GM12878 (cell line): ENCODE measurements around the gene PEMT. TPM values are rescaled to one million over a fixed set of nuclear protein-coding genes. Genes with fewer than 3 reads are reported as not detected.

Experiments used
- ATAC-seq: fragments of 200-7000 bp; cut with Tn5 transposase; 3 replicates; pipeline ENCODE4 v1.9.1; 2020; ENCODE audit warnings: mild to moderate bottlenecking, moderate library complexity
- BruUV-seq: library from RNA; stranded (reverse); fragments of 400-500 nt; replicated peaks from 2 replicates; lab custom pipeline; 2021; lab: Mats Ljungman, UMichigan
- CTCF ChIA-PET: fragments of 300-600 bp; sonication (Branson Sonifier 250); formaldehyde crosslinking; extraction: SDS; loops from one replicate; lab custom pipeline; 2021; ENCODE audit warnings: inconsistent platforms; lab: Yijun Ruan, JAX
- POLR2A ChIA-PET: fragments of 350-600 bp; formaldehyde crosslinking; extraction: SDS; loops from one replicate; lab custom pipeline; 2021; ENCODE audit warnings: inconsistent platforms; lab: Charles Lee
- RAD21 ChIA-PET: fragments of 300-600 bp; sonication (Branson Sonifier 250); formaldehyde crosslinking; loops from one replicate; lab custom pipeline; 2023; ENCODE audit warnings: antibody characterized with exemption; ENCODE audit not compliant: unreplicated experiment; lab: Charles Lee
- SMC1A ChIA-PET: fragments of 300-600 bp; sonication (Branson Sonifier 250); formaldehyde crosslinking; loops from one replicate; lab custom pipeline; 2023; ENCODE audit not compliant: unreplicated experiment, uncharacterized antibody; lab: Charles Lee
- DNase-seq: peaks from one replicate; pipeline ENCODE4 v3.0.0-alpha.2; 2011; ENCODE audit warnings: low read depth, low spot score
- FAIRE-seq: peaks from 3 replicates; lab custom pipeline; 2011; peaks lifted over from hg19 to GRCh38; lab: Jason Lieb, UNC
- H2AFZ ChIP-seq: 2 replicates; pipeline ENCODE4 v1.6.0; 2011; ENCODE audit warnings: low read depth, low read length, control low read depth; ENCODE audit not compliant: control insufficient read depth
- H3K27ac ChIP-seq: 2 replicates; pipeline ENCODE4 v1.5.1; 2011; ENCODE audit warnings: control low read depth; ENCODE audit not compliant: control insufficient read depth, insufficient read depth
- H3K27me3 ChIP-seq, 2 experiments: replicated peaks in 1 of 2; 2 replicates each; pipeline versions ENCODE4 v1.6.0 to v1.6.1; 2011; ENCODE audit warnings: low read length in 1 of 2; ENCODE audit not compliant: control insufficient read depth in 2 of 2, insufficient read depth in 2 of 2
- H3K36me3 ChIP-seq, 2 experiments: 2 replicates each; pipeline ENCODE4 v1.5.1; 2011; ENCODE audit warnings: low read length in 1 of 2; ENCODE audit not compliant: control insufficient read depth in 2 of 2, insufficient read depth in 2 of 2
- H3K4me1 ChIP-seq: 2 replicates; pipeline ENCODE4 v1.6.1; 2011; ENCODE audit warnings: mild to moderate bottlenecking, low read length, moderate library complexity, mixed read lengths; ENCODE audit not compliant: control insufficient read depth, insufficient read depth
- H3K4me2 ChIP-seq: 2 replicates; pipeline ENCODE4 v1.6.0; 2011; ENCODE audit warnings: control low read depth; ENCODE audit not compliant: control insufficient read depth, insufficient read depth
- H3K4me3 ChIP-seq: fragments of 200-600 bp; sonication (generic); 2 replicates; pipeline ENCODE4 v1.5.1; 2016
- H3K79me2 ChIP-seq: 2 replicates; pipeline ENCODE4 v1.6.0; 2011; ENCODE audit warnings: low read length; ENCODE audit not compliant: control insufficient read depth, insufficient read depth
- H3K9ac ChIP-seq: 2 replicates; pipeline ENCODE4 v1.8.0; 2011; ENCODE audit warnings: low read length, control low read depth, mixed read lengths; ENCODE audit not compliant: control insufficient read depth, insufficient read depth
- H3K9me3 ChIP-seq: replicated peaks from 3 replicates; pipeline ENCODE4 v1.5.1; 2011; ENCODE audit warnings: mild to moderate bottlenecking, low read length; ENCODE audit not compliant: control insufficient read depth, insufficient read depth
- H4K20me1 ChIP-seq: 2 replicates; pipeline ENCODE4 v1.6.0; 2011; ENCODE audit not compliant: control insufficient read depth, insufficient read depth
- BCLAF1 ChIP-seq: fragments of 450-650 bp; IDR thresholded peaks from 2 replicates; pipeline ENCODE4 v1.6.1; 2017; ENCODE audit warnings: antibody characterized with exemption, mild to moderate bottlenecking, moderate library complexity
- CHD1 ChIP-seq: IDR thresholded peaks from 2 replicates; pipeline ENCODE4 v1.6.1; 2012; ENCODE audit warnings: low read depth, low read length, improper control_type of control experiment
- CTCF ChIP-seq, 3 experiments: IDR thresholded peaks in 2 of 3; conservative IDR thresholded peaks in 1 of 3; 2 replicates each; pipeline ENCODE4 v1.5.1; 2011; ENCODE audit warnings: low read depth in 3 of 3, low read length in 3 of 3, mild to moderate bottlenecking in 3 of 3, control low read depth in 2 of 3, moderate library complexity in 2 of 3, inconsistent platforms in 1 of 3, mixed read lengths in 1 of 3; ENCODE audit not compliant: control insufficient read depth in 2 of 3, insufficient read depth in 1 of 3; ENCODE audit errors: extremely low read depth in 1 of 3
- EZH2 ChIP-seq: IDR thresholded peaks from 2 replicates; pipeline ENCODE4 v1.6.1; 2012; ENCODE audit warnings: low read depth, mild to moderate bottlenecking, control low read depth, inconsistent platforms, low read length, borderline replicate concordance; ENCODE audit not compliant: control insufficient read depth
- FOXM1 ChIP-seq: IDR thresholded peaks from 2 replicates; pipeline ENCODE4 v1.6.1; 2012; ENCODE audit warnings: low read depth, mild to moderate bottlenecking, inconsistent platforms, low read length, moderate library complexity
- MTA2 ChIP-seq: fragments of 450-650 bp; IDR thresholded peaks from 2 replicates; pipeline ENCODE4 v1.6.1; 2016; ENCODE audit warnings: low read depth, mild to moderate bottlenecking, moderate library complexity
- SUZ12 ChIP-seq: fragments of 200-600 bp; sonication (generic); IDR thresholded peaks from one replicate; pipeline ENCODE4 v1.6.1; 2018; ENCODE audit warnings: antibody characterized with exemption, mild to moderate bottlenecking; ENCODE audit not compliant: unreplicated experiment
- TBL1XR1 ChIP-seq: IDR thresholded peaks from 2 replicates; pipeline ENCODE4 v1.6.1; 2012; ENCODE audit warnings: low read depth, low read length, improper control_type of control experiment
- WGBS: methylation state at CpG from one replicate; pipeline ENCODE4 v1.1.6; 2016; ENCODE audit warnings: low lambda C conversion rate; ENCODE audit not compliant: insufficient replicate concordance, insufficient coverage; ENCODE audit errors: missing lambda C conversion rate; 5-methylcytosine and 5-hydroxymethylcytosine counted together
- in situ Hi-C: fragments of 300-500 bp; cut with MboI; formaldehyde crosslinking; loops from 9 replicates; pipeline ENCODE4 v1.14.3; 2018; ENCODE audit warnings: mixed read lengths
- intact Hi-C: fragments of 100-400 bp; cut with micrococcal nuclease; formaldehyde crosslinking; loops from one replicate; pipeline ENCODE4 v1.14.2; 2022; ENCODE audit not compliant: unreplicated experiment
- polyA plus RNA-seq, 11 experiments: library from polyadenylated mRNA; depleted of rRNA in 4 of 11; unstranded in 6 of 11; stranded (reverse) in 5 of 11; fragments of >200 nt; fragmentation: Nextera tagmentation in 4 of 11; fragmentation: Illumina TruSeq in 1 of 11; extraction: Ambion mirVana in 4 of 11; extraction: Trizol in 1 of 11; gene quantifications; 1 replicate in 1 of 11; 2 replicates in 10 of 11; pipeline versions ENCODE4 v1.2.1 to v1.2.3, GENCODE V29; 2011 to 2016; ENCODE audit warnings: inconsistent platforms in 2 of 11, missing spikeins in 2 of 11, low read depth in 1 of 11
- total RNA-seq, 4 experiments: library from RNA; depleted of rRNA in 3 of 4; stranded (reverse); fragments of >200 nt in 3 of 4; fragmentation: Illumina TruSeq in 1 of 4; extraction: Trizol in 1 of 4; gene quantifications; 2 replicates each; pipeline versions ENCODE4 v1.2.1 to v1.2.3, GENCODE V29; 2013 to 2021

PEMT gene
- total and polyA plus RNA-seq, 10 of the 15 experiments (the other 5 are each of a cell fraction or from before 2014, with no cell fraction given): 2.8 to 44.7 (median 25.4) TPM

- no peak for TF ChIP-seq SUZ12
- no peak for TF ChIP-seq CHD1
- no peak for TF ChIP-seq MTA2
- no peak for TF ChIP-seq BCLAF1
- TF ChIP-seq FOXM1: no peak
- TF ChIP-seq EZH2: no peak
- no peak for TF ChIP-seq TBL1XR1
- no peak for TF ChIP-seq CTCF (IDR thresholded peaks at IDR 0.05 in 2 of 3, conservative IDR thresholded peaks at IDR 0.05 in 1 of 3; ENCODE audit: control insufficient read depth in 2 of 3, extremely low read depth in 1 of 3, insufficient read depth in 1 of 3, low read depth in 3 of 3, low read length in 3 of 3)
- TF ChIP-seq, all 136 proteins: peak for 0
- DNase-seq (no peak), ATAC-seq (no peak), FAIRE-seq (no peak)
- POLR2A ChIA-PET: no interaction called here
- RAD21 ChIA-PET: no interaction called here
- no peaks in the 10 kb centered on the region for H4K20me1 ChIP-seq
- H3K4me3 ChIP-seq: no peak overlapping the region
- no peaks in the 10 kb centered on the region for H3K27me3 ChIP-seq
- no peak overlapping the region for H2AFZ ChIP-seq
- intact Hi-C loops: no loop called here
- BruUV-seq: no TSS peak
- 92% methylated on average over 15 of the region's 15 CpGs for WGBS
- H3K9me3 ChIP-seq: no peaks in the 10 kb centered on the region
- no peak overlapping the region for H3K4me2 ChIP-seq
- SMC1A ChIA-PET: no interaction called here
- CTCF ChIA-PET: no interaction called here
- in situ Hi-C loops: no loop called here
- H3K9ac ChIP-seq: no peak overlapping the region
- H3K4me1 ChIP-seq: no peaks in the 10 kb centered on the region
- H3K27ac ChIP-seq: no peak overlapping the region
- no peaks in the 10 kb centered on the region for H3K79me2 ChIP-seq
- H3K36me3 ChIP-seq: no peaks in the 10 kb centered on the region; a peak in 1 of 4 replicates
Measured at GRCh38 chr17:17562146-17562511, 29.4 kb downstream of the PEMT start.
